GM13977 (cell line): ENCODE results near the gene SPACA7.

Experiments
- DNase-seq: peaks from one replicate; pipeline ENCODE4 v3.0.0; 2012; ENCODE audit warnings: low spot score
- CTCF ChIP-seq: IDR thresholded peaks from 2 replicates; pipeline ENCODE4 v1.5.1; 2012; ENCODE audit warnings: mild to moderate bottlenecking, control low read depth; ENCODE audit not compliant: insufficient read depth; ENCODE audit errors: extremely low read depth, missing control alignments
- in situ Hi-C: fragments of 300-500 bp; cut with MboI; formaldehyde crosslinking; loops from one replicate; pipeline ENCODE4 v1.12.0; 2022; ENCODE audit warnings: low sequenced_read_pairs, low pct_unique_long_range_greater_than_20kb, mixed read lengths, inconsistent platforms; ENCODE audit not compliant: unreplicated experiment

SPACA7 gene

GRCh38 chr13:112434937-112435523 lies 58.9 kb downstream of the SPACA7 start:
- in situ Hi-C loops, result no loop called here
- DNase-seq, result no peak
- TF ChIP-seq CTCF, result no peak

- no peak for TF ChIP-seq CTCF
- peak; percentile 5 for DNase-seq
- in situ Hi-C loops, result no loop called here
Observed at GRCh38 chr13:112435973-112436372, 59.8 kb downstream of the SPACA7 start.

- DNase-seq, result peak; percentile 4
- in situ Hi-C loops, result no loop called here
- no peak for TF ChIP-seq CTCF
Observed at GRCh38 chr13:112438094-112438493, 61.9 kb downstream of the SPACA7 start.

GRCh38 chr13:112438515-112438914 lies 62.4 kb downstream of the SPACA7 start:
- no peak for DNase-seq
- TF ChIP-seq CTCF, result no peak
- in situ Hi-C loops, result no loop called here

- in situ Hi-C loops, result no loop called here
- no peak for TF ChIP-seq CTCF
- peak; percentile 4 for DNase-seq
Observed at GRCh38 chr13:112441226-112441625, 65.1 kb downstream of the SPACA7 start.

- in situ Hi-C loops, result no loop called here
- peak; percentile 4 for DNase-seq
- TF ChIP-seq CTCF, result no peak
Observed at GRCh38 chr13:112441779-112442310, 65.7 kb downstream of the SPACA7 start.
